HEK293 (cell line): ENCODE data around the gene TTC7B.
"Not testable (repeated sequence)": the region's sequence is repeated elsewhere in the genome, so short reads cannot be mapped to it uniquely, and the experiment has no call there.

Source experiments
- CTCF ChIA-PET: fragments of 350-600 bp; formaldehyde crosslinking; extraction: SDS; loops from one replicate; lab custom pipeline; 2021; ENCODE audit warnings: antibody characterized with exemption; lab: Yijun Ruan, JAX
- POLR2A ChIA-PET: fragments of 300-600 bp; formaldehyde crosslinking; extraction: SDS; loops from one replicate; lab custom pipeline; 2020; ENCODE audit warnings: antibody characterized with exemption, inconsistent platforms; lab: Yijun Ruan, JAX
- H3K27ac ChIP-seq: fragments of 200-500 bp; sonication (Bioruptor generic); 2 replicates; pipeline ENCODE4 v1.5.1; 2014; ENCODE audit warnings: low read depth, low read length, control low read depth, inconsistent platforms; ENCODE audit errors: extremely low read depth
- H3K36me3 ChIP-seq, 2 experiments: fragments of 200-500 bp in 1 of 2; sonication (Bioruptor generic) in 1 of 2; 1 replicate in 1 of 2; 2 replicates in 1 of 2; pipeline ENCODE4 v1.5.1; 2014 to 2017; ENCODE audit warnings: inconsistent platforms in 2 of 2, low read length in 2 of 2; ENCODE audit not compliant: control insufficient read depth in 2 of 2, insufficient read depth in 1 of 2
- H3K4me1 ChIP-seq: fragments of 200-500 bp; sonication (Bioruptor generic); 2 replicates; pipeline ENCODE4 v1.5.1; 2014; ENCODE audit warnings: mild to moderate bottlenecking, low read length, inconsistent platforms; ENCODE audit not compliant: control insufficient read depth, insufficient read depth
- H3K4me3 ChIP-seq: 2 replicates; pipeline ENCODE4 v1.5.1; 2011; ENCODE audit warnings: low read depth, mild to moderate bottlenecking, control low read depth, low read length, moderate library complexity
- H3K9me3 ChIP-seq: fragments of 200-500 bp; sonication (Bioruptor generic); 2 replicates; pipeline ENCODE4 v1.5.1; 2014; ENCODE audit warnings: low read depth, low read length, inconsistent platforms; ENCODE audit not compliant: control insufficient read depth, insufficient read depth
- GLI2 ChIP-seq: fragments of 450-650 bp; formaldehyde crosslinking; IDR thresholded peaks from 2 replicates; pipeline ENCODE4; 2017; ENCODE audit warnings: missing biosample characterization, missing genetic modification characterization, low read depth, borderline replicate concordance
- SETDB1 ChIP-seq: IDR thresholded peaks from one replicate; pipeline ENCODE4 v1.6.1; 2017; ENCODE audit warnings: mild to moderate bottlenecking, low read length, moderate library complexity, mixed read lengths; ENCODE audit not compliant: insufficient read length
- SP2 ChIP-seq: fragments of 450-650 bp; formaldehyde crosslinking; IDR thresholded peaks from 2 replicates; pipeline ENCODE4 v1.5.1; 2016; ENCODE audit warnings: missing biosample characterization, missing genetic modification characterization
- WT1 ChIP-seq: fragments of 450-650 bp; formaldehyde crosslinking; IDR thresholded peaks from 2 replicates; pipeline ENCODE4 v1.5.1; 2016; ENCODE audit warnings: missing biosample characterization, missing genetic modification characterization
- YY2 ChIP-seq: fragments of 450-650 bp; formaldehyde crosslinking; IDR thresholded peaks from 2 replicates; pipeline ENCODE4 v1.5.1; 2016; ENCODE audit warnings: missing biosample characterization, missing genetic modification characterization
- ZFHX2 ChIP-seq: fragments of 450-650 bp; formaldehyde crosslinking; conservative IDR thresholded peaks from 2 replicates; pipeline ENCODE4 v1.5.1; 2016; ENCODE audit warnings: missing biosample characterization, missing genetic modification characterization
- ZIC2 ChIP-seq: fragments of 450-650 bp; formaldehyde crosslinking; IDR thresholded peaks from 2 replicates; pipeline ENCODE4 v1.5.1; 2016; ENCODE audit warnings: missing biosample characterization, missing genetic modification characterization
- ZNF146 ChIP-seq: fragments of 450-650 bp; formaldehyde crosslinking; IDR thresholded peaks from 2 replicates; pipeline ENCODE4 v1.5.1; 2016; ENCODE audit warnings: missing biosample characterization, missing genetic modification characterization
- ZNF521 ChIP-seq: fragments of 450-650 bp; formaldehyde crosslinking; IDR thresholded peaks from 2 replicates; pipeline ENCODE4 v1.5.1; 2017; ENCODE audit warnings: missing biosample characterization, mild to moderate bottlenecking, missing genetic modification characterization
- ZNF529 ChIP-seq: fragments of 450-650 bp; formaldehyde crosslinking; IDR thresholded peaks from 2 replicates; pipeline ENCODE4 v1.5.1; 2017; ENCODE audit warnings: missing genetic modification characterization, missing biosample characterization; ENCODE audit not compliant: insufficient replicate concordance
- ZNF610 ChIP-seq: fragments of 450-650 bp; formaldehyde crosslinking; IDR thresholded peaks from 2 replicates; pipeline ENCODE4 v1.5.1; 2016; ENCODE audit warnings: missing biosample characterization, missing genetic modification characterization, borderline replicate concordance
- ZNF626 ChIP-seq: fragments of 450-650 bp; sonication (Bioruptor Pico); formaldehyde crosslinking; IDR thresholded peaks from 2 replicates; pipeline ENCODE4 v1.5.1; 2018; ENCODE audit warnings: missing biosample characterization, missing genetic modification characterization, inconsistent platforms
- ZNF654 ChIP-seq: fragments of 450-650 bp; formaldehyde crosslinking; IDR thresholded peaks from 2 replicates; pipeline ENCODE4 v1.5.1; 2016; ENCODE audit warnings: low read depth, missing biosample characterization, missing genetic modification characterization
- ZNF664 ChIP-seq: fragments of 450-650 bp; formaldehyde crosslinking; IDR thresholded peaks from 2 replicates; pipeline ENCODE4 v1.5.1; 2016; ENCODE audit warnings: missing biosample characterization, missing genetic modification characterization
- ZNF776 ChIP-seq: fragments of 450-650 bp; formaldehyde crosslinking; IDR thresholded peaks from 2 replicates; pipeline ENCODE4 v1.5.0; 2017; ENCODE audit warnings: missing biosample characterization, missing genetic modification characterization, borderline replicate concordance
- TF ChIP-seq, protein P1 (sequence below): fragments of 450-650 bp; formaldehyde crosslinking; IDR thresholded peaks from 2 replicates; pipeline ENCODE4 v1.5.1; 2016; ENCODE audit warnings: missing biosample characterization, missing genetic modification characterization
- TF ChIP-seq, protein P2 (sequence below): fragments of 450-650 bp; formaldehyde crosslinking; IDR thresholded peaks from 2 replicates; pipeline ENCODE4 v1.5.1; 2016; ENCODE audit warnings: missing biosample characterization, missing genetic modification characterization
- TF ChIP-seq, protein P3 (sequence below): fragments of 450-650 bp; formaldehyde crosslinking; IDR thresholded peaks from 2 replicates; pipeline ENCODE4 v1.5.1; 2017; ENCODE audit warnings: missing biosample characterization, missing genetic modification characterization

The TTC7B gene

DNA sequence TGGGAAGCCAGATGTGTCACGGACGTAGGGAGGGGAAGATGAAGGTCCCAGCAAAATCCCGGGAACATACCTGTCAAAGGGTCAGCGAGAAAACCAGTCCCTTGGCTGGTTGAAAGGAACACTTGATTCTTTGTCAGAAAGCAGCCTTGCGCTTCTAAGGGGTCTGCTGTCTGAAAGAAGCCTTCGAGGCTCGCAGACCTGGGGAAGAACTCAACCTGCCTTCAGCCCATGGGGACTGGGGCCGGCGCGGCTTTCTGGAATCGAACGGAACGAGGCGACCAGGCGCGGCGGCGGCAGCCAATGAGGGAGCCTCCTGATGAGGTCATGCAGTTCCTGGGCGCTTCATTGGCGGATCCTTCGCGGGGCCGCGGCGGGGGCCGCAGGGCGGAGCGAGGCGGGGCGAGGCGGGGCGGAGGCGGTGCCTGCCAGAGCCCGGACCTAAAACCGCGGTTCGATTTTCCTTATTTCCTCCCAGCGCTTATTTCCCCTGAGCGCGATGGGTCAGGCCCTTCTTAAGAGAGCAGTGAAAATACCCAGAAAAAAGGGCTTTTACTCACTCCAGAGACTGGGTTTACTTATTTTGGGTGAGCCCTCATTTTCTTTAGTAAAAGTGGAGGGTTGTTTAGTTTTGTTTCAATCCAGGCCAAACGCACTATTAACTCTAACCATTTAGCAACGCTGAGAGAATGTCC is 11.8 kb upstream of the TTC7B start (continued):
- TF ChIP-seq YY2 (tag by site-specific recombination) (no peak), ZNF654 (no peak), ZNF776 (tag by site-specific recombination) (no peak), WT1 (tag by site-specific recombination) (no peak), ZNF610 (tag by site-specific recombination) (no peak), ZNF521 (tag by site-specific recombination) (no peak), SP2 (tag by site-specific recombination) (peak; percentile 90)
- TF ChIP-seq, protein P1, sequence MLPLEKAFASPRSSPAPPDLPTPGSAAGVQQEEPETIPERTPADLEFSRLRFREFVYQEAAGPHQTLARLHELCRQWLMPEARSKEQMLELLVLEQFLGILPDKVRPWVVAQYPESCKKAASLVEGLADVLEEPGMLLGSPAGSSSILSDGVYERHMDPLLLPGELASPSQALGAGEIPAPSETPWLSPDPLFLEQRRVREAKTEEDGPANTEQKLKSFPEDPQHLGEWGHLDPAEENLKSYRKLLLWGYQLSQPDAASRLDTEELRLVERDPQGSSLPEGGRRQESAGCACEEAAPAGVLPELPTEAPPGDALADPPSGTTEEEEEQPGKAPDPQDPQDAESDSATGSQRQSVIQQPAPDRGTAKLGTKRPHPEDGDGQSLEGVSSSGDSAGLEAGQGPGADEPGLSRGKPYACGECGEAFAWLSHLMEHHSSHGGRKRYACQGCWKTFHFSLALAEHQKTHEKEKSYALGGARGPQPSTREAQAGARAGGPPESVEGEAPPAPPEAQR (tag by site-specific recombination), result no peak
- TF ChIP-seq, protein P2, sequence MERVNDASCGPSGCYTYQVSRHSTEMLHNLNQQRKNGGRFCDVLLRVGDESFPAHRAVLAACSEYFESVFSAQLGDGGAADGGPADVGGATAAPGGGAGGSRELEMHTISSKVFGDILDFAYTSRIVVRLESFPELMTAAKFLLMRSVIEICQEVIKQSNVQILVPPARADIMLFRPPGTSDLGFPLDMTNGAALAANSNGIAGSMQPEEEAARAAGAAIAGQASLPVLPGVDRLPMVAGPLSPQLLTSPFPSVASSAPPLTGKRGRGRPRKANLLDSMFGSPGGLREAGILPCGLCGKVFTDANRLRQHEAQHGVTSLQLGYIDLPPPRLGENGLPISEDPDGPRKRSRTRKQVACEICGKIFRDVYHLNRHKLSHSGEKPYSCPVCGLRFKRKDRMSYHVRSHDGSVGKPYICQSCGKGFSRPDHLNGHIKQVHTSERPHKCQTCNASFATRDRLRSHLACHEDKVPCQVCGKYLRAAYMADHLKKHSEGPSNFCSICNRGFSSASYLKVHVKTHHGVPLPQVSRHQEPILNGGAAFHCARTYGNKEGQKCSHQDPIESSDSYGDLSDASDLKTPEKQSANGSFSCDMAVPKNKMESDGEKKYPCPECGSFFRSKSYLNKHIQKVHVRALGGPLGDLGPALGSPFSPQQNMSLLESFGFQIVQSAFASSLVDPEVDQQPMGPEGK (tag by site-specific recombination), result 0 out of 2 replicates have a peak, but pooled peaks have one; percentile 19

DNA sequence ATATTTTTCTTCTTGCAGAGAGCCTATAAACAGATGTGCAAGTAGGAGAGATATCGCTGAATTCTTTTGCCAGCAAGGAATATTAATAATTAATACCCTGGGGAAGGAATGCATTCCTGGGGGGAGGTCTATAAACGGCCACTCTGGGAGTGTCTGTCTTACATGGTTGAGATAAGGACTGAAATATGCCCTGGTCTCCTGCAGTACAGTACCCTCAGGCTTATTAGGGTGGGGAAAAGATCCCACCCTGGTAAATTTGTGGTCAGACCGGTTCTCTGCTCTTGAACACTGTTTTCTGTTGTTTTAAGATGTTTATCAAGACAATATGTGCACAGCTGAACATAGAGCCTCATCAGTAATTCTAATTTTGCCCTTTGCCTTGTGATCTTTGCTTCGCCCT is 7.3 kb upstream of the TTC7B start:
- CTCF ChIA-PET, result interaction anchor here (0.6 kb wide), 1 partner anchor 46 kb away, joined by 3 read pairs; no protein-coding TSS in a partner anchor
- H3K27ac ChIP-seq, POLR2A ChIA-PET, H3K4me1 ChIP-seq, H3K4me3 ChIP-seq, H3K36me3 ChIP-seq, H3K9me3 ChIP-seq: not testable (repeated sequence)
- TF ChIP-seq SETDB1 (peak; percentile 84), ZNF626 (tag by site-specific recombination) (peak; percentile 72; the same call in 1 of the 2 replicates), ZNF529 (tag by site-specific recombination) (peak; percentile 47)

DNA sequence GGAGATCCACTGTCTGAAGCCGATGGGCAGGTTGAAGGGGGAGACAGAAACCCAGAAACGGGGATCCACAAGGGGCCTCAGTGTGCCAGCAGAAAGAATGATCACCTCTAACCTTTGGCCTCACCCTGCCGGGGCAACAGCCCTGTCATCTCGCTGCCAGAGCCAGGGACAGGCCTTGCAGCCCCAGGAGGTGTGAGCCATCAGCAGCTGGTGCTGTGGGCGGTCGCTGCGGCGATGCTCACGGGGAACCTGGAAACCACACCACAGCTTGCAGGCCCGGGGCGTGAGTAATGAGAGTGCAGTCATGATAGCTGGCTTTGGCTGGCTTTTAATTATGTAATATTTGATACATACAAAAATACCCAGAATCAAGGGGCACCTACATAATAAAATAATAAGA is 4.7 kb upstream of the TTC7B start:
- no peaks in the 10 kb centered on the region for H3K36me3 ChIP-seq
- H3K4me3 ChIP-seq, result no peak overlapping the region
- H3K27ac ChIP-seq, result no peak overlapping the region
- H3K9me3 ChIP-seq, result no peaks in the 10 kb centered on the region
- TF ChIP-seq, protein P3, sequence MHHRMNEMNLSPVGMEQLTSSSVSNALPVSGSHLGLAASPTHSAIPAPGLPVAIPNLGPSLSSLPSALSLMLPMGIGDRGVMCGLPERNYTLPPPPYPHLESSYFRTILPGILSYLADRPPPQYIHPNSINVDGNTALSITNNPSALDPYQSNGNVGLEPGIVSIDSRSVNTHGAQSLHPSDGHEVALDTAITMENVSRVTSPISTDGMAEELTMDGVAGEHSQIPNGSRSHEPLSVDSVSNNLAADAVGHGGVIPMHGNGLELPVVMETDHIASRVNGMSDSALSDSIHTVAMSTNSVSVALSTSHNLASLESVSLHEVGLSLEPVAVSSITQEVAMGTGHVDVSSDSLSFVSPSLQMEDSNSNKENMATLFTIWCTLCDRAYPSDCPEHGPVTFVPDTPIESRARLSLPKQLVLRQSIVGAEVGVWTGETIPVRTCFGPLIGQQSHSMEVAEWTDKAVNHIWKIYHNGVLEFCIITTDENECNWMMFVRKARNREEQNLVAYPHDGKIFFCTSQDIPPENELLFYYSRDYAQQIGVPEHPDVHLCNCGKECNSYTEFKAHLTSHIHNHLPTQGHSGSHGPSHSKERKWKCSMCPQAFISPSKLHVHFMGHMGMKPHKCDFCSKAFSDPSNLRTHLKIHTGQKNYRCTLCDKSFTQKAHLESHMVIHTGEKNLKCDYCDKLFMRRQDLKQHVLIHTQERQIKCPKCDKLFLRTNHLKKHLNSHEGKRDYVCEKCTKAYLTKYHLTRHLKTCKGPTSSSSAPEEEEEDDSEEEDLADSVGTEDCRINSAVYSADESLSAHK, result peak; percentile 96
- TF ChIP-seq ZIC2 (tag by site-specific recombination), result peak; percentile 60
- peak; percentile 77 for TF ChIP-seq ZFHX2
- peak; percentile 21; the same call in 1 of the 2 replicates for TF ChIP-seq ZNF664 (tag by site-specific recombination)
- no peak for TF ChIP-seq GLI2
- TF ChIP-seq ZNF146 (tag by site-specific recombination), result no peak
- TF ChIP-seq, all 188 proteins: peak for 4
- CTCF ChIA-PET, result interaction anchor here (0.6 to 1.2 kb wide), 2 partner anchors 10 to 62 kb away, joined by 3 to 5 read pairs; no protein-coding TSS in a partner anchor
- no peaks in the 10 kb centered on the region for H3K4me1 ChIP-seq
- POLR2A ChIA-PET, result no interaction called here
